T-cell (primary cell): ENCODE results near the gene C7orf25. TPM values are rescaled to one million over a fixed set of nuclear protein-coding genes. Genes with fewer than 3 reads are reported as not detected.
A peak's percentile ranks its signal among the peaks of the same experiment; 100 is the strongest.

Experiments used
- ATAC-seq, 4 experiments: fragments of 200-7000 bp in 3 of 4; fragments of 150-1000 bp in 1 of 4; cut with Tn5 transposase; replicated peaks in 1 of 4; 1 replicate in 3 of 4; 2 replicates in 1 of 4; pipeline ENCODE4 v1.10.0; 2021; ENCODE audit warnings: moderate library complexity in 3 of 4, mild to moderate bottlenecking in 2 of 4, moderate number of reproducible peaks in 1 of 4
- CTCF ChIA-PET, 2 donors: fragments of 300-600 bp; sonication (Branson Sonifier 250); formaldehyde crosslinking; loops; one replicate each; lab custom pipeline; 2022; ENCODE audit warnings: antibody characterized with exemption in 2 of 2; lab: Charles Lee
- POLR2A ChIA-PET, 2 donors: fragments of 300-600 bp; sonication (Branson Sonifier 250); formaldehyde crosslinking; loops; one replicate each; lab custom pipeline; 2022; ENCODE audit warnings: antibody characterized with exemption in 2 of 2; lab: Charles Lee
- DNase-seq, 35 experiments: peaks; one replicate each; pipeline versions ENCODE4 v3.0.0 to v3.0.0-alpha.2; 2013 to 2023
- H3K27ac ChIP-seq: one replicate; pipeline ENCODE4 v1.5.1; 2013; ENCODE audit warnings: low read length
- H3K27me3 ChIP-seq, 2 experiments: replicated peaks in 1 of 2; 1 replicate in 1 of 2; 2 replicates in 1 of 2; pipeline versions ENCODE4 v1.6.1 to v1.7.0; 2013; ENCODE audit warnings: low read length in 1 of 2, mixed read lengths in 1 of 2; ENCODE audit not compliant: control insufficient read depth in 2 of 2, insufficient read depth in 2 of 2; ENCODE audit errors: extremely low read depth in 1 of 2
- H3K36me3 ChIP-seq, 2 donors: 1 replicate in 1 of 2; 2 replicates in 1 of 2; pipeline versions ENCODE4 v1.6.1 to v1.7.0; 2013; ENCODE audit warnings: low read length in 1 of 2; ENCODE audit not compliant: control insufficient read depth in 2 of 2, insufficient read depth in 1 of 2; ENCODE audit errors: extremely low read depth in 1 of 2
- H3K4me1 ChIP-seq, 2 experiments: 1 replicate in 1 of 2; 2 replicates in 1 of 2; pipeline versions ENCODE4 v1.6.1 to v1.7.0; 2013; ENCODE audit warnings: low read length in 2 of 2, mixed read lengths in 1 of 2; ENCODE audit not compliant: insufficient read depth in 2 of 2, control insufficient read depth in 1 of 2; ENCODE audit errors: extremely low read depth in 1 of 2
- H3K4me3 ChIP-seq, 2 donors: 1 replicate in 1 of 2; 2 replicates in 1 of 2; pipeline versions ENCODE4 v1.5.1 to v1.7.0; 2013; ENCODE audit warnings: mild to moderate bottlenecking in 2 of 2, low read length in 1 of 2, moderate library complexity in 1 of 2; ENCODE audit not compliant: control insufficient read depth in 1 of 2; ENCODE audit errors: extremely low read depth in 1 of 2
- H3K9me3 ChIP-seq: 2 replicates; pipeline ENCODE4 v1.7.0; 2013
- H3K27ac Mint-ChIP-seq, 2 donors: one replicate each; pipeline ENCODE4 v1.8.0; 2020 to 2021; ENCODE audit warnings: mild to moderate bottlenecking in 2 of 2, mixed read lengths in 2 of 2
- H3K27me3 Mint-ChIP-seq, 2 donors: one replicate each; pipeline ENCODE4 v1.8.0; 2021 to 2022; ENCODE audit warnings: mixed read lengths in 2 of 2
- H3K36me3 Mint-ChIP-seq: one replicate; pipeline ENCODE4 v1.8.0; 2021; ENCODE audit warnings: mixed read lengths
- H3K4me1 Mint-ChIP-seq, 3 donors: one replicate each; pipeline ENCODE4 v1.8.0; 2020 to 2022; ENCODE audit warnings: mixed read lengths in 3 of 3, mild to moderate bottlenecking in 1 of 3
- H3K4me3 Mint-ChIP-seq, 3 donors: one replicate each; pipeline ENCODE4 v1.8.0; 2020 to 2022; ENCODE audit warnings: mild to moderate bottlenecking in 3 of 3, mixed read lengths in 3 of 3, moderate library complexity in 3 of 3
- H3K9me3 Mint-ChIP-seq, 3 donors: one replicate each; pipeline ENCODE4 v1.8.0; 2020 to 2022; ENCODE audit warnings: mixed read lengths in 3 of 3
- WGBS: methylation state at CpG from one replicate; pipeline ENCODE4 v1.1.5; 2013; ENCODE audit warnings: missing lambda C conversion rate; ENCODE audit not compliant: insufficient coverage; 5-methylcytosine and 5-hydroxymethylcytosine counted together
- total RNA-seq, 35 experiments: library from RNA in 6 of 35; stranded (reverse) in 6 of 35; fragments of 120-200 nt in 1 of 35; gene quantifications; one replicate each; pipeline versions ENCODE4 v1.2.1 to v1.2.4 and lab custom pipeline; 2013 to 2026

Gene C7orf25
- 1 to 10 TPM; 3.3 to 8.4 (median 5.2) TPM for total RNA-seq
- 3.4 TPM for total RNA-seq (2013)
- total RNA-seq (lab: John Stamatoyannopoulos, UW) = 0.05 to 0.75 (median 0.29) reads per million in 29 experiments

DNA sequence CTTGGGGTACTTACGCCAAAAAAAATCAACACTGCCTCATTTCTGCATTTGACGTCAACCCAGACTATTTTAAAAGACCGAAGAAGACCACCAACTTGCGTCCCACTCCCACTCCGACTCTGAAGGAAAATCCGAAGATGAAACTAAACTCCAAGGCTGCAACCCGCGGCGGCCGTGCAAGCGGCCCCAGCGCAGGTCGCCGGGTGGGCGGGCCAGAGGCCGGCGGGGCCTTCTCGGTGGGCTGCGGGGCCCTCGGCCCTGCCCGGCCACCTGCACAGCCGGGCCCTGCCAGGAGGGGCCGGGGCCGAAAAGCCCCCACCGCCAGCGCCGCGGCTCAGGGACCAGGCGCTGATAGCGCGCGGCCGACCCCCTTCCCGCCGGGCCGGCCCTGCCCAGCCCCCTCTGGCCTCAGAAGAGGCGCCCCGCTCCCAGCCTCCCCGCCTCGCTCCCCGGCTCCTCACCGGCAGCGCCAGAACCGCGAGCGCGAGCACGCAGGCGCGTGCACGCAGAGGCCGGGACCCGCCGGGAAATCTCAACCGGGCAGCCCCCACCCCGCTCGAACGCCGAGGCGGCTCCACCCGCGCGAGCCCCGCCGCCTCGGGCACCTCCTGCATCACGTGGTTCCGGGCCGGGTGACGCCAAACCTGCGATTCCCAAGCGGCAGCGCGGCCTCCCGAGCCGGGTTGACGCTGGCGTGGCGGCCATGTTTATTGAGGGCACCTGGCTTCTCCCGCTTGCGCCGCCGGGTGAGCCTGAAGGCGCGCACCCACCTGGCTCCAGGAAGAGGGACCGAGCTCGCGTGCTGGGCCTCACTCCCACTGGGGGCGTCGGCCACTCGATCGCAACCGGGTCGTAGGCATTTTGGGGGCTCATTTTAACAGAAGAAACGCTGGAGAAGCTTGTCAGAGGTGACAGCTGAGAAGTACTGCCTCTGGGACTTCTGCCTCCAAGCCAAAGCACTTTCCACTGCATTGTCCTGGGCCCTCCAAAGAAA lies at the start of gene C7orf25:
C7orf25 (minus strand) TSS at position 617 of the 994 bp plus-strand sequence. CDS start 1,170 bp downstream, outside the sequence.
- Mint-ChIP-seq H3K27me3 (no peaks in the 10 kb centered on the region), H3K4me1 (peaks cover 50 to 66% (median 57%) of the 10 kb centered on the region in 3 donors)
- 0% methylated on average over 95 of the region's 95 CpGs for WGBS

DNA sequence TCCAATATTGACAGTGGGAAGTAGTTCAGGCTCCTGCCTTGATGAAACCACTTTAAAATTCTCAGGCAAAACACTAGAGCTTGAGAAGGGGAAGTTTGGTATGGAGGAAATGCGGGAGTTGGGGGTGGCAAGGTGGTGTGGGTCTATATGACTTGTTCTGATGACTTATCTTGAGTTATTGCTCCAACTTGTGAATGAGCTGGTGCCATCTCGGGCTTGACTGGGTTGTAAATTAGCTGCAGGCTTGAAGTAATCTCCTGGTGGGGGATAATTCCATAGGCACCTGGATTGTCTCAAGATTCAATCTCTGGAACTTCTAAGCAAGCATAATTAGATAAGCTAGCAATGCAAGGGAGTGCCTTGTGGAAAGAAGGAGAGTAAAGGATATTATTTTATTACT lies 49.3 kb upstream of the C7orf25 start:
- ChIA-PET POLR2A (no interaction called here), CTCF (no interaction called here)
- H3K36me3 ChIP-seq = no peaks in the 10 kb centered on the region
- 14% methylated on average over 1 of the region's 2 CpGs for WGBS
- no peaks in the 10 kb centered on the region for H3K4me1 Mint-ChIP-seq
- H3K4me3 ChIP-seq = no peak overlapping the region
- no peak for DNase-seq
- H3K4me1 ChIP-seq = no peaks in the 10 kb centered on the region
- no peaks in the 10 kb centered on the region for H3K9me3 ChIP-seq
- peaks cover 0 to 4% (median 4%) of the 10 kb centered on the region in 3 donors for H3K9me3 Mint-ChIP-seq
- H3K27me3 ChIP-seq = peaks cover 0 to 3% of the 10 kb centered on the region in 2 experiments
- H3K27me3 Mint-ChIP-seq = peaks cover 9 to 15% of the 10 kb centered on the region in 2 donors
- H3K27ac ChIP-seq = no peak overlapping the region
- H3K36me3 Mint-ChIP-seq = no peaks in the 10 kb centered on the region
- no peak for ATAC-seq
- H3K4me3 Mint-ChIP-seq = no peak overlapping the region
- H3K27ac Mint-ChIP-seq = no peak overlapping the region

More for the DNA sequence above, at the start of gene C7orf25:
- Histone ChIP-seq H3K36me3 (peaks cover 0 to 7% of the 10 kb centered on the region in 2 donors), H3K27me3 (no peaks in the 10 kb centered on the region), H3K4me1 (peaks cover 17% of the 10 kb centered on the region in 2 experiments), H3K9me3 (no peaks in the 10 kb centered on the region), H3K27ac (peak within 1 kb of the TSS; percentile 74), H3K4me3 (peak within 1 kb of the TSS; percentile 62 to 88)
- H3K9me3 Mint-ChIP-seq = no peaks in the 10 kb centered on the region
- ChIA-PET POLR2A (interaction anchor here in 1 of 2 donors (1.3 kb wide), 1 partner anchor 20 kb away, joined by 5 read pairs; the partner anchor contains the start of genes MRPL32 and PSMA2), CTCF (interaction anchor here (0.6 to 1.2 kb wide), 4 partner anchors 10 to 810 kb away, joined by 3 to 6 read pairs (median 4); partner anchors contain the start of genes MRPL32 (in 1 of the 2) and PSMA2 (in 1 of the 2))
- peaks cover 6% of the 10 kb centered on the region for H3K36me3 Mint-ChIP-seq
- DNase-seq = peak; percentile 88 to 97 (median 94)
- peak within 1 kb of the TSS; percentile 92 to 96 for H3K27ac Mint-ChIP-seq
- ATAC-seq = peak; percentile 90 to 98 (median 96)
- H3K4me3 Mint-ChIP-seq = peak within 1 kb of the TSS; percentile 86 to 97 (median 92)

DNA sequence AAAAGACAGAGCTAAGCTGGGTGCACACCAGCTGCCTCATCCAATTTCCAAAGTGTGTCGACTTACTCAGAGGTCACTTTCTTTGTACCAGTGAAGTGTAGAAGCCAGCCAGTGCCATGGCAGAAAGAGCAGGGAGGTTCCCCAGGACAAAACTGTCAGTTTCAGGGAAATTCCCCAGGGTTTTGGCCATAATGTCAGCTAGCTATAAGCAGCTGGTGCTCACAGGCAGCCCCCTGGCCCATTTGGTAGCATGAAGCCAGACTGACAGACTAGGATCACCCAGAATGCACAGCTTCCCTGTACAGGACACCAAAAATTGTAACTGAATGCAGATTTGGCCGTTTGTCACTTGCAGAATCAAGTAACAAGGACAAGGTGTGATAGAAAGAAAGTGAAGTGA lies 48.9 kb upstream of the C7orf25 start:
- H3K4me3 Mint-ChIP-seq = no peak overlapping the region
- peaks cover 9 to 15% of the 10 kb centered on the region in 2 donors for H3K27me3 Mint-ChIP-seq
- Histone ChIP-seq H3K9me3 (no peaks in the 10 kb centered on the region), H3K36me3 (no peaks in the 10 kb centered on the region), H3K27me3 (peaks cover 0 to 3% of the 10 kb centered on the region in 2 experiments), H3K4me3 (no peak overlapping the region), H3K27ac (no peak overlapping the region), H3K4me1 (no peaks in the 10 kb centered on the region)
- ChIA-PET CTCF (no interaction called here), POLR2A (interaction anchor here in 1 of 2 donors (0.6 kb wide), 1 partner anchor 20 kb away, joined by 3 read pairs; no protein-coding TSS in a partner anchor)
- no peaks in the 10 kb centered on the region for H3K4me1 Mint-ChIP-seq
- peaks cover 0 to 4% (median 4%) of the 10 kb centered on the region in 3 donors for H3K9me3 Mint-ChIP-seq
- H3K27ac Mint-ChIP-seq = no peak overlapping the region
- no peaks in the 10 kb centered on the region for H3K36me3 Mint-ChIP-seq
- ATAC-seq (no peak), DNase-seq (no peak)
- 67% methylated on average over 1 of the region's 2 CpGs for WGBS

DNA sequence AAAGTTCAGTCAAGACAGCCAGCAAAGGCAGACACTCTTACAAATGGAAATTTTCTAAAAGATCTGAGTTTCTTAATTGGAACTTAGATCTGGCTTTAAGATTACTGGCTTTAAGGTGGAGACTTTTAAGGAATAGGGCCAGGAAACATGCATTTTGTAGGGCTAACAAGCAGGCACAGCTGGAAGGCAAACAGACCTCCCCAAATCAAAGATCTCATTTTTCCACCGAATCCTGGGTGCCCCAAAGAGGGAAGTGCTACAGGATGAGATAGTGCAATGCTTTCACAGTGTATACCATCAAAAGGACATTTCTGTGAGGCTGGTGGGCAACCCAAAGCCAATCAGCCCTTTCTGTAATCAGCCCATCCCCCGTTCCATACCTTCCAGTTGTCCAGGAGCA lies 47.7 kb upstream of the C7orf25 start:
- Histone ChIP-seq H3K4me1 (no peaks in the 10 kb centered on the region), H3K27ac (no peak overlapping the region), H3K27me3 (peaks cover 0 to 3% of the 10 kb centered on the region in 2 experiments), H3K4me3 (no peak overlapping the region), H3K9me3 (no peaks in the 10 kb centered on the region), H3K36me3 (no peaks in the 10 kb centered on the region)
- no peak for DNase-seq
- no peaks in the 10 kb centered on the region for H3K4me1 Mint-ChIP-seq
- no peak for ATAC-seq
- H3K27ac Mint-ChIP-seq = no peak overlapping the region
- H3K4me3 Mint-ChIP-seq = no peak overlapping the region
- H3K27me3 Mint-ChIP-seq = peaks cover 9 to 15% of the 10 kb centered on the region in 2 donors
- H3K9me3 Mint-ChIP-seq = peaks cover 0 to 10% (median 8%) of the 10 kb centered on the region in 3 donors
- peaks cover 5% of the 10 kb centered on the region for H3K36me3 Mint-ChIP-seq
- no CpG with 5 or more reads among the region's 2 CpGs for WGBS
- POLR2A ChIA-PET = no interaction called here
- CTCF ChIA-PET = no interaction called here

DNA sequence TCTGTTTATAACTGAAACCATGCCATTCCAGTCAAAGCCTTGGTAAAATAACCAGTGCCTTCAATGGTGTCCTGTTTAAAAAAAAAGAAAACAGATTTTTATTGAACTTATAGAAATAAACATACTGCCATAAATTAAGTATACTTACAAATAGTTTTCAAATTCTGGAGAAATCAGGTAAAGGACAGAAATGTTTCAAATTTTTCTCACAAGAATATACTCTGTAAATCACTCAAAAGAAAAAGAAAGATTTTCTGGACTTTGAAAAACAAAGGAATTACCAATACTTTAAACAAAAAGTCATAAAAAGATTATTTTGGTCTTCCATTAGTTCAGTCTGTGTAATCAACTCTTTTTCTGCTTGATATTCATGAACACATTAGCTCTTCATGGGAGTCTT lies 44.2 kb upstream of the C7orf25 start:
- ChIA-PET POLR2A (no interaction called here), CTCF (no interaction called here)
- H3K9me3 Mint-ChIP-seq = peaks cover 0 to 10% (median 8%) of the 10 kb centered on the region in 3 donors

DNA sequence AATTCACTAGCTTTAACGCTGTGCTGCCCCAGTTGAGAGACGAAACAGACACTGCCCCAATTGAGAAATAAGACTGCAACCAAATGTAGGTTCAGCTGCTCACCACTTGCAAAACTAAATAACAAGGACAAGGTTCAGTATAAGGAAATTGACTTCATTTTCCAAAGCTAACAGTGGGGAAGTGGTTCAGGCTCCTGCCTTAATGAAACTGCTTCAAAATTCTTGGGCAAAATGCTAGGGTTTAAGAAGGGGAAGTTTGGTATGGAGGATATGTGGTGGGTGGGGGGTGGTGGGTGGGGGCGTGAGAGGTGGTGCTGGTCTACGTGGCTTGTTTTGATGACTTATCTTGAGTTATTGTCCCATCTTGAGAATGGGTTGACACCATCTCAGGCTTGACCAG lies 42.1 kb upstream of the C7orf25 start:
- ATAC-seq = no peak
- ChIA-PET POLR2A (no interaction called here), CTCF (interaction anchor here in 1 of 2 donors (1.1 kb wide), 1 partner anchor 13 kb away, joined by 4 read pairs; no protein-coding TSS in a partner anchor)
- peaks cover 5% of the 10 kb centered on the region for H3K36me3 Mint-ChIP-seq
- Histone ChIP-seq H3K27ac (no peak overlapping the region), H3K27me3 (peaks cover 0 to 2% of the 10 kb centered on the region in 2 experiments), H3K36me3 (no peaks in the 10 kb centered on the region), H3K9me3 (no peaks in the 10 kb centered on the region), H3K4me1 (no peaks in the 10 kb centered on the region), H3K4me3 (no peak overlapping the region)
- H3K27me3 Mint-ChIP-seq = peaks cover 0 to 4% of the 10 kb centered on the region in 2 donors
- no peak overlapping the region for H3K4me3 Mint-ChIP-seq
- WGBS = 94% methylated on average over 2 of the region's 4 CpGs
- H3K4me1 Mint-ChIP-seq = no peaks in the 10 kb centered on the region
- H3K9me3 Mint-ChIP-seq = peaks cover 0 to 10% (median 8%) of the 10 kb centered on the region in 3 donors
- no peak overlapping the region for H3K27ac Mint-ChIP-seq
- no peak for DNase-seq

More for the DNA sequence above, 44.2 kb upstream of the C7orf25 start:
- no peak overlapping the region for H3K27ac Mint-ChIP-seq
- no peaks in the 10 kb centered on the region for H3K4me1 ChIP-seq
- H3K4me3 Mint-ChIP-seq = no peak overlapping the region
- no peak for ATAC-seq
- peaks cover 9% of the 10 kb centered on the region in 2 donors for H3K27me3 Mint-ChIP-seq
- H3K27me3 ChIP-seq = peaks cover 2 to 3% of the 10 kb centered on the region in 2 experiments
- H3K36me3 ChIP-seq = no peaks in the 10 kb centered on the region
- no peak for DNase-seq
- no peaks in the 10 kb centered on the region for H3K9me3 ChIP-seq
- no peaks in the 10 kb centered on the region for H3K4me1 Mint-ChIP-seq
- H3K4me3 ChIP-seq = no peak overlapping the region
- peaks cover 5% of the 10 kb centered on the region for H3K36me3 Mint-ChIP-seq
- H3K27ac ChIP-seq = no peak overlapping the region
